ENCODE measurements around the gene SMC3. TPM values are rescaled to one million over a fixed set of nuclear protein-coding genes. Genes with fewer than 3 reads are reported as not detected.
A peak's percentile ranks its signal among the peaks of the same experiment; 100 is the strongest.

The SMC3 gene
- total and polyA plus RNA-seq, 2 of the 4 experiments (the other 2 are of a cell fraction): 15.0 to 15.2 TPM

DNA sequence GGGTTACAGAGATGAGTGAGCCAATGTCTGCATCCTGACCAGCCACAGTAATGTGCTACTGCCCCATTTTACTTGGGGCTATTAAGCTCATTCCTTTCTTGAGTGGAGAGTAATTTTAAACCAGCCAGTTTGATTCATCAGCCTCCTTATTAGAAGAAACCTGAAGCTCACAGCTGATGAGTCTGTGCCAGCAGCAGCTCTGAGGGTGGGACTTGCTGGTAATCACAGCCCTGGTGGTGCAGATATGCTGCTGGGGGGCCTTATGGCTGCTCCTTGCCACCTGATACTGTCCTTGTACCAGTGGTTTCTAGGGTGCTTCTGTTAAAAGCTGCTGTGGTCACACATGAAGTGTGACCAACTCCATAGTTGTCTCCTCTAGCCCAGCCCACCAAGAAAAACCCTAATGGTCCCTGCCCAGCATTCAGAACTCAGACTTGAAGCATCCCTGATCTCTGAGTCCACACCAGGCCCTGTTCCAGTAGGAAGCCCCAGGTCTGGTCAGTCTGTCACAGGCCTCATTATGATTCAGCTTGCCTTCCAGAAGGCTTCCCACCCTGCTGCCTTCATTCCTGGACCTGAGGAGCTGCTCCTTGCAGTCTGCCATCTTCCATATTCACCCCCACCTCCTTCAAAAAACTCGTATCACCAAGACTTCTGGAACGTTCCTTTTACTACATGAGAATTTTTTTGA is 47.7 kb downstream of the SMC3 start:
- no peak overlapping the region for H3K23ac ChIP-seq (ENCODE audit: low read depth, low read length)
- no CpG with 5 or more reads among the region's 2 CpGs for WGBS, 2 experiments (ENCODE audit: extremely low coverage in 2 of 2, insufficient read length in 1 of 2)
- TF ChIP-seq POLR2A (IDR thresholded peaks at IDR 0.05; ENCODE audit: low read depth, low read length): no peak
- no peak for TF ChIP-seq FOS (IDR thresholded peaks at IDR 0.05; ENCODE audit: low read depth, low read length)
- no peak for TF ChIP-seq MAFK (IDR thresholded peaks at IDR 0.05; ENCODE audit: low read depth, low read length)
- TF ChIP-seq RAD21 (IDR thresholded peaks at IDR 0.05; ENCODE audit: low read length): no peak
- TF ChIP-seq NFE2L2 (IDR thresholded peaks at IDR 0.05; ENCODE audit: low read depth, low read length): no peak
- TF ChIP-seq, protein P1, sequence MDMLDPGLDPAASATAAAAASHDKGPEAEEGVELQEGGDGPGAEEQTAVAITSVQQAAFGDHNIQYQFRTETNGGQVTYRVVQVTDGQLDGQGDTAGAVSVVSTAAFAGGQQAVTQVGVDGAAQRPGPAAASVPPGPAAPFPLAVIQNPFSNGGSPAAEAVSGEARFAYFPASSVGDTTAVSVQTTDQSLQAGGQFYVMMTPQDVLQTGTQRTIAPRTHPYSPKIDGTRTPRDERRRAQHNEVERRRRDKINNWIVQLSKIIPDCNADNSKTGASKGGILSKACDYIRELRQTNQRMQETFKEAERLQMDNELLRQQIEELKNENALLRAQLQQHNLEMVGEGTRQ (IDR thresholded peaks at IDR 0.05; ENCODE audit: low read depth, low read length): no peak
- no peak for TF ChIP-seq CEBPB (IDR thresholded peaks at IDR 0.05; ENCODE audit: low read depth, low read length)
- TF ChIP-seq RFX5 (IDR thresholded peaks at IDR 0.05; ENCODE audit: low read depth, low read length): no peak
- H3K9me3 ChIP-seq (ENCODE audit: control insufficient read depth, insufficient read depth, low read length): no peaks in the 10 kb centered on the region
- no peak overlapping the region for H3K4me3 ChIP-seq (ENCODE audit: insufficient read depth, low read depth, low read length)
- no peak overlapping the region for H2AK9ac ChIP-seq (replicated peaks; ENCODE audit: low read depth, low read length, poor library complexity)
- peak overlapping the region; percentile 12 for H2BK5ac ChIP-seq (ENCODE audit: low read depth, low read length, poor library complexity, severe bottlenecking)
- no peaks in the 10 kb centered on the region for H3K79me1 ChIP-seq (ENCODE audit: low read depth in 1 of 2, low read length in 2 of 2)
- no peak overlapping the region for H2BK15ac ChIP-seq (ENCODE audit: low read depth, low read length)
- ATAC-seq (ENCODE audit: low read depth) (peak; percentile 69), DNase-seq (peak; percentile 47)
- no peak overlapping the region for H2BK120ac ChIP-seq (ENCODE audit: low read depth, low read length)
- POLR2A ChIA-PET (ENCODE audit: unreplicated experiment): no interaction called here
- no peak overlapping the region for H2AFZ ChIP-seq (replicated peaks; ENCODE audit: low read length, poor library complexity)
- dilution Hi-C loops (cut with HindIII; ENCODE audit: low sequenced_read_pairs, unreplicated experiment) (no loop called here), intact Hi-C loops (cut with micrococcal nuclease) (no loop called here), in situ Hi-C loops (cut with MboI; ENCODE audit: low sequenced_read_pairs) (loop anchor here (10.0 kb wide), 2 partner anchors 130 to 1520 kb away; no protein-coding TSS in a partner anchor)
- H4K5ac ChIP-seq (ENCODE audit: low read depth, low read length): no peak overlapping the region
- no peaks in the 10 kb centered on the region for H3K36me3 ChIP-seq (ENCODE audit: control insufficient read depth, insufficient read depth, low read length)
- no peak overlapping the region for H4K8ac ChIP-seq (ENCODE audit: low read depth in 2 of 2, low read length in 2 of 2)
- no peak overlapping the region for H3K27ac ChIP-seq (ENCODE audit: insufficient read depth, low read length)
- no TSS peak for BruUV-seq (replicated peaks)
- H3K9me1 ChIP-seq (ENCODE audit: insufficient read depth, low read length): no peaks in the 10 kb centered on the region
- H3K4ac ChIP-seq (ENCODE audit: low read depth, low read length): no peak overlapping the region
- H3K18ac ChIP-seq (ENCODE audit: low read depth, low read length): no peak overlapping the region
- no peak overlapping the region for H3K56ac ChIP-seq (ENCODE audit: extremely low read depth, insufficient read depth, low read length)
- H2BK20ac ChIP-seq (ENCODE audit: low read depth, low read length): no peak overlapping the region
- H3K9ac ChIP-seq (ENCODE audit: low read depth, low read length): no peak overlapping the region
- H4K91ac ChIP-seq (ENCODE audit: insufficient read depth, low read depth, low read length): no peak overlapping the region
- CTCF ChIA-PET: interaction anchor here (0.6 to 1.6 kb wide), 2 partner anchors 57 to 260 kb away, joined by 3 to 6 read pairs; no protein-coding TSS in a partner anchor
- H3K4me2 ChIP-seq (ENCODE audit: low read depth, low read length): no peak overlapping the region
- H3K14ac ChIP-seq (replicated peaks; ENCODE audit: low read depth, low read length): no peak overlapping the region
- no peaks in the 10 kb centered on the region for H4K20me1 ChIP-seq (ENCODE audit: insufficient read depth, low read length)
- H2AK5ac ChIP-seq (ENCODE audit: low read depth, low read length): no peak overlapping the region
- peaks cover 14% of the 10 kb centered on the region for H3K27me3 ChIP-seq (ENCODE audit: control insufficient read depth, insufficient read depth, low read length)
- peaks cover 6% of the 10 kb centered on the region for H3K4me1 ChIP-seq (ENCODE audit: control insufficient read depth, insufficient read depth, low read length)
